ENCODE results near the gene ZNF112.
"Not testable (repeated sequence)": the region's sequence is repeated elsewhere in the genome, so short reads cannot be mapped to it uniquely, and the experiment has no call there.

The ZNF112 gene

DNA sequence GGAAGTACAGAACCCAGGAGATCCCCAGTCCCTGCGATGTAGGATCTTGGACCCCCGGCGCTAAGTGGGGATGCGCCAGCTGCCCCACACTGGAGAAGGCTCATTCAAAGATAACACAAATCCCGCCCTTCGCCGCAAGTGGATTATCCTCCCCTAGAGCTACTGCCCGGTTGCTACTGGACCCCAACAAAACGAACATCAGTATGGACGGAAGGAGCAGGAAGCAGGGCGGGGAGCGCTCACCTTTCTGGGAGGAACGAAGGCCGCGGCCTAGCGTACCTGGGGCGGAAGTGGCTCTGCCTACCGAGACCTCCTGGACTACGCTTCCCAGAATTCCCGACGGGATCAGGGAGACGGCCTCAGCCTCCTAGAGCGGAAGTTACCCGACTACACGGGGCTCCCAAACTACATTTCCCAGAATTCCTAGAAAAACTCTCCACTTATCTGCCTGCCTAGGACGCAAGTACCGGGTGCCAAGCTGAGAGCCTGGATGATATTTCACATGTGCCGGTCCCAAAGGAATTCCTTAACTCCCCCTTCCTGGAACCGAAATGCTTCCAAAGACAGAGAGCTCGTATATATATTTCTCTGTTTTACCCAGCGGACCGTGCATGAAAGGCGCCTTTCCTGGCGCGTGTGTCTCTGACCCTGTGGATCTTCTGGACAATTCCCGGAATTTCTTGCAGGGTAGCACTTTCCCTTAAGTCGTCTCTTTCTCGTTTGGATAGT lies at the start of gene ZNF112:
Gene ZNF112 (minus strand): TSS at position 298 of the 729 bp plus-strand sequence. CDS start 16,141 bp downstream, outside the sequence.
- DNase-seq: peak; percentile 95

DNA sequence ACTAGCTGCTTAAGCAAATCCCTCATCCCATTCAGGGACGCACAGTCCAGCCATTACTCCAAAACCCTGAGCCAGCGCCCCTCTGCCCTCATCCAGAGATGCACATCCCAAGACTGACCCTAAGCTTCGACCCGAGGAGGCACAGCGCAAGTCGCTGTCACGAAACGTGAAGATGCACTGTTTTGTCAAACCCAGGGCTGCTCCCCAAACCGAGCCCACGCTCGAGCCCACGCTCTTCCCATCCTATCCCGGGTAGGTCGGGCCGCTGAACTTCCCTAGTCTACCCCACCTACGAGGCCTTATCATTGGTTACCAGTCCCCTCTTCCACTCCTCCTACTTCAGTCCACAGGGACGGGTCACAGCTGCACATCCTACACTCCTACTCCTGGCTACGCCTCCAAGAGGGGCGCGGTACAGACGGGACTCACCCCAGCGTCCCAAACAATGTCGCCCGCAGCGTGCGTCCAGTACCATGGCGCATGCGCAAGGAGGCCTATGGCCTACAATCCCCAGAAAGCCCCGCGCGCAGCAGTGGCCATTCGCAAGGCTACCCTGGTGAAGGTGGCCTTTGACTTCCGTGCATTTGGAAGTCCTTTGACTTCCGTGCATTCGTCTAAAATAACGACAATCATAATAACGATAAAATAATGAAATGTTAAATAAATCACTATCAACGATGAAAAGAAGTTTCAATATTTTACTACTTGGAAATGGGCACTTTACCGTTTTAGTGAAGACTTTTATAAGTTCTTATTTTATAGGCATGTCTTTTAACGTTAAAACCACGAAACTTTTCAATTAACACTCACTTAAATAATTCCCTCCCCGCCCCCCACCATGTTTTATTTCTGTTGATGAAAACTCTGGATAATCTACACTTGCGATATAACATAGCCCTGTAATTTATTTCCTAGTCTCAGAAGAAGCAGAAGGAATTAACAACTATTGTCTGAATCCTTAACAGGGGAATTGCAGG lies 44.9 kb upstream of the ZNF112 start, which contains the start of gene ZNF285:
Gene ZNF285 (minus strand): TSS at position 470 of the 977 bp plus-strand sequence. CDS start 4,395 bp downstream, outside the sequence.
- peak; percentile 68 for DNase-seq

DNA sequence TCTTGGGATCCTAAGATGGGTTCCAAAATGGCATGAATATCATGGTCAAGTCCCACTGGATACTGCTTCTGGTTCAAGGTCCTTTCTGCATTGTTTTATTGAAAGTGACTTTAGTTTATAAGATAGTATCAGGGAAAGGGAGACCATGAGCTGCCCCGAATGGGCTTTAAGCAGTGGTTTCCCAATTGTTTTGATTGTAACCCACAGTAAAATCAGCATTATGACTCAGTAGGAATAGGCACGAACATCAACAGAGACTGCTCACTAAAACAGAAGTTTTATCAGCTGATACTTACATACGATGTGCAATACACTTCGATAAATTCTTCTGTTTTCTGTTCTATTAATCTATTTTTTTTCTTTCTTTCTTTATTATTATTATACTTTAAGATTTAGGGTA lies 32.8 kb upstream of the ZNF112 start:
- not testable (repeated sequence) for DNase-seq

DNA sequence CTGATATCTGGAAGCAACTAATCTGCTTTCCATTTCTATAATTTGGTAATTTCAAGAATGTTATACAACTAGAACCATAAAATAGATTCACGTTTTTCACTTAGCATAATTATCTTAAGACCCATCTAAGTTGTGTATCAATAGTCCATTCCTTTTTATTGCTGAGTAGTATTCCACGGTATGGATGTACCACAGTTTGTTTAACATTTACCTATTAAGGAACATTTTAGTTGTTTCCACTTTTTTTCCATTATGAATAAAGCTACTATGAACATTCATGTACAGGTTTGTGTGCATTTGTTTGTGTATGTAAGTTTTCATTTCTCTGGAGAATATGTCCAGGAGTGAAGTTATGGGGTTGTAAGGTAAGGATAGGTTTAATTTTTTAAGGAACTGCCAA lies 18.3 kb upstream of the ZNF112 start:
- DNase-seq: no peak

DNA sequence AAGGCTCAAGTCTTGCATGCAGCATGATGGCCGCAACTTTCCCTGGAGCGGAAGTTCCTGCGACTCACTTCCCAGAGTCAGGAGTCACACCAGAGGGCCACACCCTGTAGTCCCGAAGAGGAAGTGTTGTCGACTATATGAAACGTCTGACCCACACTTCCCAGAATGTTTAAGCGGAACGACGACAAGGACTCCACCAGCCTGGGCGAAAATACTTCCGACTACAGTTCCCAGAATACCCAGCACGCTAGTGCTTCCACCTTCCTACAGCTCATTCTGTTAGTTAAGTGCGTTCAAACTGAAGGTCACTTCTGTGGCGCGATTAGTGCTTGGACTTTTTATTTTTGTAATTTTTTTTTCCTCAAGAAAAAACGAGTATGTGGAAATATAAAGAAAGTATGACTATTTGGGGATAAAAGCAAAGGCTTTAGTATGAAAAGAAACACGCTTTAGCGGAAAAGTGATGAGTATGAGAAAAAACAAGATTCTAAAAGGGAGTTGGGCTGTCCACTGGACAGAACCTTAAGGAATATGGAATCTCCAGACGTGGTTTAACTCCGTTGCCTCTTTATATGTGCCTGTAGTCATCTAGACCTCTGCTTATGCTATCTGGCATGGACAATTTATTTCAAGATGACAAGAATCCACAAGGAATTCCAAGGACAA lies 15.5 kb upstream of the ZNF112 start:
- no peak for DNase-seq

DNA sequence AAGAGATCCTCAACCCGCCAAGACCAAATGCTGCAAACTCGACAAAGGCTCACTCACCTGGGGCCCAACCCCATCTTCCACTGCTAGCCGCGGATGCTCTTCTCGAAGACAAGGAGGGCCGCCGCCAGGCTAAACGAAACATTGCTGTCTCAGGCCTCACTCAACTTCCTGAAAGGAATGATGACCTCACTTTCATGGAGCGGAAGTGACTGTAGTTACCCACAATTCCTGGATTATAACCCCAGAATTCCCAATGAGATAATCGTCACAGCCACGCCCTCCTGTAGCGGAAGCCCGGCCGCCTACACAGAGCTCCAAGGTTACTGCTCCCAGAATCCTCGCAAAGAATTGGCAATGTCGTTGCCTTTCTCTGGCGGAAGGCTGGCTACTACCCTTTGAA lies 10.5 kb upstream of the ZNF112 start:
- no peak for DNase-seq

DNA sequence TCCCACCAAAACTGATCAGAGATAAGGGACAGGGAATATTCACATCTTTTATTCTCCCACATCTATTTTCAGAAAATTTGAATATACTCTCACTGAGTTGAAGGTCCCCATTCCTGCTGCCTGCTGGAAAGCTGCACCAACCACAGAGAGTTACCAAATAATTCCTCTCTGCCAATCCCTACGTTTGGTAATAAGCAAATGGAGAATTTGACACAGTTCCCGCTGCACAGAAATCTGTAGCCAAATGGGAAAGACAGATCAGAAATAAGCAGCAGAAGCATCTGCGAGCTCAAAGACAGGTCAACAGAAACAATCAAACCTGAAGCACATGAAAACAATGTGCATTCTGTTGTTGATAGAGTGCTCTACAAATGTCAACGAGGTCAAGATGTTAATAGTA lies 9.9 kb downstream of the ZNF112 start:
- no peak for DNase-seq

DNA sequence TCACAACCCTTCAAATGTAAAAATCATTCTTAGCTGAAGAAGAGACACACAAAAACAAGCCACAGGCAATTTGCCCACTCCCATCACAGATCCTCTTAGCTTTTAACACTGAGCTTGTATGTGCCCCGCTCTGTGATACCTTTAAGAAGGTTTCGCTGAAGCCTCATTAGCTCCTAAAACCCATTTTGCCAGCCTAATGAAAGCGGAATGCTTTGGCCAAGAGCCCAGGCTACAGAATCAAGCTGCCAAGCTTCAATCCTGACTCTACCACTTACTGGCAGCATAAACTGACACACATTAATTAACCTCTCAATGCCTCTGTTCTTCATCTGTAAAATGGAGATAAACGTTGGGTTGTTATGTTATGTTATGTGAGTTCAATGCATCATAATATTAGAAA lies 10.5 kb downstream of the ZNF112 start:
- DNase-seq: no peak

DNA sequence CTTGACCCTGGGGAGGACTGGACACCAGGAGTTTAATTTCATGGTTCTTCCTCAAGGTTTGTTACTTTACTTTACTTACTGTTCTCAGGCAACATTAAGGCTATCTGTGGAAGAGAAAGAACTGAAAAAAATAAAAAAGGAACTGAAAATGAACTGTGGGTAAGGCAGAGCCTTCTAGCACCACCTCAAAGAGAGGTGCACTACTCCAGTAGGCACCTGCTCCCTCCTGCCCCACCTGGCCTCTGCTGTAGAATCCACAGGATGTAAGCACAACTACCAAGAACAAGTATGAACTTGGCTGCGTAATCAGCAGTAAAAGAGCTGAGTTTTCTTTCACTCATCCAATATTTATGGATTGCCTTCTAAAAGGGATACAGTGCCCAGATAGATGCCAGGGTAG lies 12.2 kb downstream of the ZNF112 start:
- no peak for DNase-seq

DNA sequence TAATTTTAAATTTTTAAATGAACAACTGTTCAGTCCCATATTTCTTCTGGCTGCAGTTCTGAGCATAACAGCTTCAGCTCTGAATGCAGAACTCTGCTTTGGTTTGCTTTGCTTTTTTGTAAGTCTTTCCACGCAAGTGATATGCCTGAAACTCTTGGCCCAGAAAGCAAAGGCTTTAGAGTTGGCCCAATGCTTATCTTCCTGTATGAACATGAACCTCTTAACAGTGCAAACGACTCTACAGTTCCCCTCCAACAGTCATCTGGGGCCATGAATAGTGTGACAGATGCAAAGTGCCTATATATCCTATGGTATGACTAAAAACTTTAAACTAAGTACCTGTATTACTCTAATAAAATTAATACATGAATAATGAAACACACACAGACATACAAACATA lies 14.7 kb downstream of the ZNF112 start:
- DNase-seq: no peak

DNA sequence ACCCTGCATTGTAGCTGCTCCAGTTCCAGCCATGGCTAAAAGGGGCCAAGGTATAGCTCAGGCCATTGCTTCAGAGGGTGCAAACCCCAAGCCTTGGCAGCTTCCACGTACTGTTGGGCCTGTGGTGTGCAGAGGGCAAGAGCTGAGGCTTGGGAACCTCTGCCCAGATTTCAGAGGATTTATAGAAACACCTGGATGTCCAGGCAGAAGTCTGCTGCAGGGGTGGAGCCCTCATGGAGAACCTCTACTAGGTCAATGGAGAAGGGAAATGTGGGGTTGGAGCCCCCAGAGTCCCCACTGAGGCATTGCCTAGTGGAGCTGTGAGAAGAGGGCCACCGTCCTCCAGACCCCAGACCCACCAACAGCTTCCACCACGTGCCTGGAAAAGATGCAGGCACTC lies 21.8 kb downstream of the ZNF112 start:
- not testable (repeated sequence) for DNase-seq

DNA sequence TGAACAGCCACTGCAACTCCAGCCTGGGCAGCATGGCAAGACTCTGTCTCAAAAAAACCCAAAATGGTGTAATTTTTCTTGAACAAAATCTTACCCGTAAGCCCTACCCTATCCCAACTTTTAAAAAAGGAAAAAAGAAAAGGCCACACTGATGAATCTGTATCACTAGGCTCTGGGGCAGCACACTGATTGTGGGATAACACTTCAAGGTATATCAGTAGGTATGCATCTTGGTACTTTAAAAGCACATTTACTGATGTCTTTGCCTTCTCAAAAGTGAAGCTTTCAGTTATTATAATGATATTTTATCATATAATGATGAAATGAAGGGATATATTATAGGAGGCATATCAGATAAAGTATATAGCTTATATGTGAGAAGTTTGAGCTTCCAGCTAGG lies 24.3 kb downstream of the ZNF112 start:
- no peak for DNase-seq

DNA sequence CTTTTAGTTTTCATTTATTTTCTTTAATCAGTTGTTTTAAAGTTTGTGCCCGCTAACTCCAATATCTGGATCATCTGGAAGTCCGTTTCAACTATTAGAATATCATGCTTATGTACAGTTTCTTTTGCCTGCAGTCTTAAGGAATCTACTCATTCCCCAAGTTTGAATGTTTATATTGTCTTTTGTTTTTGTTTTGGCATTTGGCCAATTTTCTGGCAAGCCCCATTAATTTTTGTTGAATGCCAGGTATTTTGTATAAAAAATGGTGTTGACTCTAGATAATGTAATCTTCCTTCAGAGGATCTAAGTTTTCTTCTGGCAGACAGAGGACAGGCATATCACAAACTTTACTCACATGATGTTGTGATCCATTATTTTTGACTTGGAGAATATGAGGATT lies 40.6 kb downstream of the ZNF112 start:
- peak; percentile 27 for DNase-seq

DNA sequence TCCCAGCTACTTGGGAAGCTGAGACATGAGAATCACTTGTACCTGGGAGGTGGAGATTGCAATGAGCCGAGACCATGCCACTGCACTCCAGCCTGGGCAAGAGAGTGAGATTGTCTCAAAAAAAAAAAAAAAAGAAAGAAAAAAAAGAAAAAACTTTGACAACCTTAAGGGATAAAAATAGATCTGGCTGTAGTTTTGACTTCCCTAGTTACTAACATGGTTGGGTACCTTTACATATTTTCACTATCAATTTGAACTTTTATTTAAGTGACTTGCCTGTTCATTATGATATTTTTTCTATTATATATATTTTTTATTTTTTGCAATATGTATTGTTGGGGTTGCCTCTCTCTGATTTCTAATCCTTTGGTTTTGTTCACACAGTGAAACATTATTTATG lies 43.2 kb downstream of the ZNF112 start:
- no peak for DNase-seq

DNA sequence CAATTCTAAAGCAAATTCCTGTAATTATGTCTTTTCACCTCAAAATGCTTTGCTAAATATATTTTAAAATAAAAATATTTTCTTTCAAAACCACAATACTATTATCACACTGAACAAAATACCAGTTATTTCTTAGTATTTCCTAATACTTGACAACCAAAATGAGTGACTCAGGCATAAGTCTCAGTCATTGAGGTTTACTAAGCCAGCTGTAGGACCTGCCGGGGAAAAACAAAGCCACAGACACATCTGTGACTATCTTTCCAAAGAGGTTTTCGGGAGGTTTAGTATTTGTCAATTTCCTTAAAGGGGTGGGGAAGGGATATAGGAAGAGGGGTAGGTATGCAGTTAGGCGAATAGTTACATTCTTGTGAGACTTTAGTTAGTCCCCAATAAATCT lies 48.5 kb downstream of the ZNF112 start:
- no peak for DNase-seq

DNA sequence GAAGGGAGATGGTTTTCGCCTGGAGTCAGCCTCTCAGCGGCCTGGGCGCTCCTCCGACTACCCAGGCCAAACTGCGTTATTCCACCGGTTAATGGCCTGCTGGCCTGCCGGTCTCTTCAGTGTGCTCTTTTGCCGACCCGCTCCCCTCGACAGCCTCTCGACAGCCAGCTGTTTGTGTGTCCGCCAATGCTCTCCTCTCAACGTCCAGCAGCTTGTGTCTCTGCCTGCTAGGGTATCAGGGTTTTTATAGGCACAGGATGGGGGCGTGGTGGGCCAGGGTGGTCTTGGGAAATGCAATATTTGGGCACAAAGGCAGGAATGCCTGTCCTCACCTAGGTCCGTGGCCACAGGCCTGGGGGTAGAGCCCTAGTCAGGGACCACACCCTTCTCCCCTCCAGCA lies 50.2 kb downstream of the ZNF112 start:
- DNase-seq: no peak

DNA sequence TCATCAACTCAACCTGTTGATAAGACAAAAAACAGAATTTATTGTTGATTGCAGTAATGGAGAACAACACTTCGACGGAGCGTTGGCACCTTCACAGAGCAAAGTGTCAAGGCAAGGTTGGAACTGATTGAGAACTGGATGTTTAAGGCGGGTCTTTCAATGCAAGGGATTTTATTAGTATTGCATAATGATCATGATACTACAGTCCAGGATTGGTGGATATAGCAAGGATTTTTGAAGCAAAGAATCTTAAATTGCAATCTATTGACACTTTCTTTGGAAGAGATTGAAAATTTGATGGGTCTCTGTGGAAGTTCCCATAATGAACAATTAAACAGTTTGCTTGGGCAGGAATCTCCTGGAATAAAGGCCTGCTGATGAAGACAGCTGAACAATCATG lies 51.0 kb downstream of the ZNF112 start:
- no peak for DNase-seq

DNA sequence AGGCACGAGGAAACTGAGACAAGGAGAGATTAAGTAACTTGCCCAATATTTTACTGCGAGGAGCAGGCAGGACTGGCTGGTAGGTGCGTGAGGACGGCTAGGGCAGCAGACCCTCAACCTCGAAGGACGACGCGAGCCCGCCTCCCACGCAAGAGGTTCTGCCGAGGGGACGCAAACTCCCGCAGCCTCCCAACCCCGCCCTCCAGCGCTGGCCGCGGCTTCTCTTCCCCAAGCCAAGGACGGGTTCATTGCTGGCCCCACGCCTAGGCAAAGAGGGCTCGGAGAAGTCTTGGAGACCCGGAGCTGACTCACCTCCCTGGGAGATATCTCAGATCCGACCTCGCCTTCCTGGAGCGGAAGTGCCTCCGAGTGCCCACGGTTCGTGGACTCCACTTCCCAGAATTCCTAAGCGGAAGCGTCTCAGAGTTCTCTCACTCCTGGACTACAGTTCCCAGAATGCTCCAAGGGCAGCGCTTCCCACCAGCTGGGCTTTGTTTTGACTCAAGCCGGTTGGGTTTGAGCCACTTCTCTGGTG lies 51.8 kb downstream of the ZNF112 start, which contains the start of gene ZNF235:
Gene ZNF235 (minus strand): TSS at position 367 of the 535 bp plus-strand sequence. CDS start 1,621 bp downstream, outside the sequence.
- peak; percentile 100 for DNase-seq

DNA sequence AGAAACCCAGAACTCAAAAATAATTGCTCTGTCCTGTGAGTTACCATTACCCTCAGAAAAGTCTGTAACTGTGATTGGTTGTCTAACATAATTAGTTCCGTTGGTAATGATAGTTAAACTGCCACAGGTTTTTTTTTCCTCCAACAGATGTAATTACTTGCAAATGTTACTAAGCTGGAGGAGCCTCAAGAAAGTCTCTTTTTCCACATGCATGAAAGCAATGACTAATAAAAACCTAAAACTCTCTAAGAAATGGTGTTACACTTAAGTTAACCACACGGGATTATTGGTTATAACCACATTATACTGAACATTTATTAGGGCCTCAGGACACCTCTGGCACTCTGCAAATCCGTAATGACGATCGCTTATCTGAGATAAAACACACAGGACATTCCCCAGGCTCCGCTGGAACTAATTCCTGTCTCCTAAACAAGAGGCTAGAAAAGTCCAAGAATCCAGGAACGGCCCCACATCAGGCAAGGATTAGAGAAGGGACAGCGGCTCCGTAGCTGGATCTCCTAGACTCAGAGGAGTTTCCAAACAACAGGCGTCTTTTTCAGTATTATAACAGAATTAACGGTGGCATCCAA lies 52.4 kb downstream of the ZNF112 start:
- no peak for DNase-seq

DNA sequence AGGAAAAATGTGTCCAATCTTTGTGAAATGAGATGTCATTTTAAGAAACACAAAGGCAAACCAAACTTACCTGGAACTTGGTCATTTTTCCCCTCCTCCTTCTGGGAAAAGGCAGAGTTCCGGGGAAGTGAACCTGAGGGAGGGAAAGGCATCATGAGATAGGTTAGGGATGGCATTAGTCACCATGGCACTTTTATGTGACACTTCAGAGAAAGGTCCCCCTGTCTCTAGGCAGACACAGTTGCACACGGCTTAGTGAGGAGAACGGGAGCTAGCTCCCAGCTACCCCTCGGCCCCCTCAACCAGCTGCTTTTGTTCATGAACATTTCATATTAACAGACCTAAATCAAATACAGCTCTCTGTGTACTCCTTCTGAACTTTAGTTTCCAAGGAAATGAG lies 53.2 kb downstream of the ZNF112 start:
- no peak for DNase-seq

DNA sequence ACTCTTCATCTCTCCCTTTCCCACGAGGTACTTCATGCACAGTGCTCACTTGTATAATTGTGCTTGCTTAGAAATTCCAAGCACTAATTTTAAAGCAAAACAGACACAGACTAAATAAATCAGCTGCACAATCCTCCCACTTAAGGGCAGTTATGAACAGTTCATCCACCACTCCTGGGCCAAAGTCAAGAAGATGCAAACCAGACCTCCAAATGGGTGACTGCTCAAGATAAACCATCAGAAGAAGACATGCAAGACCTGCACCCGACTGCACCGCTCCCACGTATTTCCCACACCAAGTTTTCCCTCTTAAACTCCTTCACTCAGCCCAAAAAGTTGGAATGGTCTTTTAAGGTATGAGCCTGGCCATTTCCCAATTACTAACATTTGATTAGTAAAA lies 71.5 kb downstream of the ZNF112 start:
- no peak for DNase-seq

DNA sequence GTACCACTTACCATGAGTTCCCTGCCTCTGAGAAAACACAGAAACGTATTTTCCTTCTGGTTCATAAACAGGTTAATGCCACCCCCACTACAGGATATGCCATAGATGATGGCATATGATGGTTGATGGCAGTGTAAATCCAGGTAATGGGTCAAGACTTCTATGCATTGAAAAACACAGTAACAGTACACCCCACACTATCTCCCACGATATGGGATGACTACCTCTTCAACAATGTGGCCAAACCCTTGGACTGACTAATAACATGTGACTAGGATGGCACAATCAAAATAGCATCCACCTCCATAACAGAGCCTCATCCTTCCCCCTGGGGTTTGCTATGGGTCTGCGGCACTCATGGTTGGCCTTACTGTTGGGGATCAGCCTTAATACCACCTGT lies 73.6 kb downstream of the ZNF112 start:
- DNase-seq: peak; percentile 70
